Measurements from ENCODE around the gene DENND1B. TPM values are rescaled to one million over a fixed set of nuclear protein-coding genes. Genes with fewer than 3 reads are reported as not detected.

Gene DENND1B
- total RNA-seq, 1 donor from 2014 or later = 13.1 TPM

GRCh38 chr1:197544553-197544952 is 230.7 kb downstream of the DENND1B start:
- Histone ChIP-seq H3K27ac (no peak overlapping the region), H3K4me1 (peaks cover 12% of the 10 kb centered on the region), H3K36me3 (no peaks in the 10 kb centered on the region), H4K20me1 (ENCODE audit: low read depth) (no peaks in the 10 kb centered on the region), H2AFZ (replicated peaks) (no peak overlapping the region), H3K27me3 (no peaks in the 10 kb centered on the region), H3F3A (ENCODE audit: low read depth) (no peaks in the 10 kb centered on the region), H3K4me2 (no peak overlapping the region), H3K4me3 (no peak overlapping the region), H3K9me3 (ENCODE audit: low read depth) (no peaks in the 10 kb centered on the region), H3K79me2 (ENCODE audit: low read depth) (no peaks in the 10 kb centered on the region), H3K9ac (no peak overlapping the region)
- peaks cover 5% of the 10 kb centered on the region for H3K36me3 Mint-ChIP-seq
- no peak overlapping the region for H3K27ac Mint-ChIP-seq
- H3K4me1 Mint-ChIP-seq = peaks cover 13% of the 10 kb centered on the region
- no peaks in the 10 kb centered on the region for H3K27me3 Mint-ChIP-seq (ENCODE audit: insufficient read depth, low read depth)
- H3K9me3 Mint-ChIP-seq = no peaks in the 10 kb centered on the region
- no peak for TF ChIP-seq EZH2 (IDR thresholded peaks at IDR 0.05)
- TF ChIP-seq, protein P1, sequence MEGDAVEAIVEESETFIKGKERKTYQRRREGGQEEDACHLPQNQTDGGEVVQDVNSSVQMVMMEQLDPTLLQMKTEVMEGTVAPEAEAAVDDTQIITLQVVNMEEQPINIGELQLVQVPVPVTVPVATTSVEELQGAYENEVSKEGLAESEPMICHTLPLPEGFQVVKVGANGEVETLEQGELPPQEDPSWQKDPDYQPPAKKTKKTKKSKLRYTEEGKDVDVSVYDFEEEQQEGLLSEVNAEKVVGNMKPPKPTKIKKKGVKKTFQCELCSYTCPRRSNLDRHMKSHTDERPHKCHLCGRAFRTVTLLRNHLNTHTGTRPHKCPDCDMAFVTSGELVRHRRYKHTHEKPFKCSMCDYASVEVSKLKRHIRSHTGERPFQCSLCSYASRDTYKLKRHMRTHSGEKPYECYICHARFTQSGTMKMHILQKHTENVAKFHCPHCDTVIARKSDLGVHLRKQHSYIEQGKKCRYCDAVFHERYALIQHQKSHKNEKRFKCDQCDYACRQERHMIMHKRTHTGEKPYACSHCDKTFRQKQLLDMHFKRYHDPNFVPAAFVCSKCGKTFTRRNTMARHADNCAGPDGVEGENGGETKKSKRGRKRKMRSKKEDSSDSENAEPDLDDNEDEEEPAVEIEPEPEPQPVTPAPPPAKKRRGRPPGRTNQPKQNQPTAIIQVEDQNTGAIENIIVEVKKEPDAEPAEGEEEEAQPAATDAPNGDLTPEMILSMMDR (IDR thresholded peaks at IDR 0.05) = no peak
- DNase-seq (ENCODE audit: low spot score) = no peak
- no peak overlapping the region for H3K4me3 Mint-ChIP-seq

DNA sequence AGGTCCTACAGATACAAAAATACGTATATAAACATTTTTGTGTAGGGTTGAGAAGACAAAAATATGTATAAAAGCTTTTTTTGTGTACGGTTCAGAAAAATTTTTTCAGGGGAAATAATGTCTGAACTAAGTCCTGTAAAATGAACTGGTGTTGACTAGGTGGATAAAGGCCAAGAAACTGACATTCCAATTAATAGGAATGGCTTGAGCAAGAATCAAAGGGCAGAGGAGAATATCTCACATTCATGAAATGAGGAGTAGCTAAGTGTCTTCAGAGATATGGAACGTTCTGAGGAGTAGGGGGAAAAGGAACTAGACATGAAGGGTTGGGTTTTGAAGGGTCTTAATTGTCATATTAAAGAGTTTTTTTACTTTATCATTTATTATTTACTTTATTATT is 231.2 kb downstream of the DENND1B start:
- Mint-ChIP-seq H3K27ac (no peak overlapping the region), H3K9me3 (no peaks in the 10 kb centered on the region), H3K4me1 (peaks cover 13% of the 10 kb centered on the region), H3K36me3 (peaks cover 5% of the 10 kb centered on the region), H3K4me3 (no peak overlapping the region), H3K27me3 (ENCODE audit: insufficient read depth, low read depth) (no peaks in the 10 kb centered on the region)
- peaks cover 12% of the 10 kb centered on the region for H3K4me1 ChIP-seq
- no peaks in the 10 kb centered on the region for H3K27me3 ChIP-seq
- H3K9me3 ChIP-seq (ENCODE audit: low read depth) = no peaks in the 10 kb centered on the region
- no peak for DNase-seq (ENCODE audit: low spot score)
- no peak overlapping the region for H3K9ac ChIP-seq
- no peaks in the 10 kb centered on the region for H3K79me2 ChIP-seq (ENCODE audit: low read depth)
- H3K4me3 ChIP-seq = no peak overlapping the region
- H3F3A ChIP-seq (ENCODE audit: low read depth) = no peaks in the 10 kb centered on the region
- TF ChIP-seq EZH2 (IDR thresholded peaks at IDR 0.05) (no peak), EZH2phosphoT487 (IDR thresholded peaks at IDR 0.05) (no peak)
- TF ChIP-seq, protein P1 (IDR thresholded peaks at IDR 0.05) = no peak
- H2AFZ ChIP-seq (replicated peaks) = no peak overlapping the region
- no peaks in the 10 kb centered on the region for H4K20me1 ChIP-seq (ENCODE audit: low read depth)
- no peak overlapping the region for H3K27ac ChIP-seq
- H3K36me3 ChIP-seq = no peaks in the 10 kb centered on the region
- no peak overlapping the region for H3K4me2 ChIP-seq

DNA sequence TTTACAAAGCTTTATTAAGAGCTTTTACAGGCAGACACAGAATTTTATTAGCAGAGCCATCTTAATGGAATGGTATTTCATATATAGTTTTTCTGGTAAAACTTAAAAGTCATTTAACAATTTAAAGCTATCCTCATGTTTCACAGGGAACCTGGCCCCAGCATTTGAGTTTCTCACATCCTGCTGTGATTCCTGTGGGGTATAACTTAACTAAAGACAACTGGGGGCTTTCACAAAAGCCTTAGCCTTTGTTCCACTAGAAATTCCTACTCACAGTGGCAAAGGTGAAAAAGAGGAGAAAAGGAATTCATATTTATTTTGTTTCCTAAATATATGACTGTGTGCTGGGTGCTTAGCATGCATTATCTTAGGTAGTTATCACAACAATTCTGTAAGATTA is 233.9 kb downstream of the DENND1B start:
- DNase-seq (ENCODE audit: low spot score) = peak; percentile 45

More for the DNA sequence above, 233.9 kb downstream of the DENND1B start:
- peaks cover 12% of the 10 kb centered on the region for H3K4me1 ChIP-seq
- no peak for TF ChIP-seq EZH2 (IDR thresholded peaks at IDR 0.05)
- no peak for TF ChIP-seq EZH2phosphoT487 (IDR thresholded peaks at IDR 0.05)
- TF ChIP-seq, protein P1 (IDR thresholded peaks at IDR 0.05) = no peak
- no peaks in the 10 kb centered on the region for H4K20me1 ChIP-seq (ENCODE audit: low read depth)
- Mint-ChIP-seq H3K9me3 (no peaks in the 10 kb centered on the region), H3K27ac (peak overlapping the region; percentile 29), H3K36me3 (peaks cover 6% of the 10 kb centered on the region), H3K4me3 (no peak overlapping the region), H3K4me1 (peaks cover 13% of the 10 kb centered on the region), H3K27me3 (ENCODE audit: insufficient read depth, low read depth) (no peaks in the 10 kb centered on the region)
- H3K4me3 ChIP-seq = no peak overlapping the region
- H3K4me2 ChIP-seq = peak overlapping the region; percentile 12
- H3K9me3 ChIP-seq (ENCODE audit: low read depth) = no peaks in the 10 kb centered on the region
- no peaks in the 10 kb centered on the region for H3K79me2 ChIP-seq (ENCODE audit: low read depth)
- no peaks in the 10 kb centered on the region for H3K27me3 ChIP-seq
- H3F3A ChIP-seq (ENCODE audit: low read depth) = no peaks in the 10 kb centered on the region
- H3K36me3 ChIP-seq = no peaks in the 10 kb centered on the region
- H3K27ac ChIP-seq = no peak overlapping the region
- no peak overlapping the region for H3K9ac ChIP-seq
- no peak overlapping the region for H2AFZ ChIP-seq (replicated peaks)

All from neural progenitor cell (in vitro differentiated cells).